AG04450 (cell line): Measurements from ENCODE around the gene HOXA13. TPM values are rescaled to one million over a fixed set of nuclear protein-coding genes. Genes with fewer than 3 reads are reported as not detected.

Source experiments
- CTCF ChIA-PET: fragments of 300-600, 350-600 bp; formaldehyde crosslinking; extraction: SDS; loops from one replicate; lab custom pipeline; 2022; ENCODE audit warnings: antibody characterized with exemption, inconsistent platforms; lab: Charles Lee
- POLR2A ChIA-PET: fragments of 350-600 bp; formaldehyde crosslinking; extraction: SDS; loops from one replicate; lab custom pipeline; 2021; ENCODE audit warnings: antibody characterized with exemption, inconsistent platforms; lab: Yijun Ruan, JAX
- DNase-seq: peaks from one replicate; pipeline ENCODE4 v3.0.0-alpha.2; 2011; ENCODE audit warnings: low read depth, low spot score
- H3K27ac ChIP-seq: one replicate; pipeline ENCODE4 v1.5.1; 2012; ENCODE audit warnings: low read depth, low read length, control low read depth
- H3K27me3 ChIP-seq: one replicate; pipeline ENCODE4 v1.6.0; 2012; ENCODE audit warnings: low read length; ENCODE audit not compliant: control insufficient read depth, insufficient read depth
- H3K4me3 ChIP-seq: 2 replicates; pipeline ENCODE4 v1.5.1; 2011; ENCODE audit warnings: mild to moderate bottlenecking, low read depth, low read length, control low read depth
- H3K9me3 ChIP-seq: 2 replicates; pipeline ENCODE4 v1.5.1; 2012; ENCODE audit warnings: low read length; ENCODE audit not compliant: control insufficient read depth, insufficient read depth
- polyA plus RNA-seq: library from polyadenylated mRNA; depleted of rRNA; stranded (reverse); fragments of >200 nt; gene quantifications from 2 replicates; pipeline ENCODE4 v1.2.3, GENCODE V29; 2011
- TF ChIP-seq, protein P1 (sequence below): IDR thresholded peaks from 2 replicates; pipeline ENCODE4 v1.5.1; 2011; ENCODE audit warnings: low read depth, low read length, control low read depth, inconsistent platforms

The HOXA13 gene
- polyA plus RNA-seq, 1 experiment, result not detected

GRCh38 chr7:27247000-27247399, 47.1 kb upstream of the HOXA13 start:
- ChIA-PET CTCF (interaction anchor here (0.6 kb wide), 1 partner anchor 301 kb away, joined by 5 read pairs; no protein-coding TSS in a partner anchor), POLR2A (no interaction called here)
- TF ChIP-seq, protein P1, sequence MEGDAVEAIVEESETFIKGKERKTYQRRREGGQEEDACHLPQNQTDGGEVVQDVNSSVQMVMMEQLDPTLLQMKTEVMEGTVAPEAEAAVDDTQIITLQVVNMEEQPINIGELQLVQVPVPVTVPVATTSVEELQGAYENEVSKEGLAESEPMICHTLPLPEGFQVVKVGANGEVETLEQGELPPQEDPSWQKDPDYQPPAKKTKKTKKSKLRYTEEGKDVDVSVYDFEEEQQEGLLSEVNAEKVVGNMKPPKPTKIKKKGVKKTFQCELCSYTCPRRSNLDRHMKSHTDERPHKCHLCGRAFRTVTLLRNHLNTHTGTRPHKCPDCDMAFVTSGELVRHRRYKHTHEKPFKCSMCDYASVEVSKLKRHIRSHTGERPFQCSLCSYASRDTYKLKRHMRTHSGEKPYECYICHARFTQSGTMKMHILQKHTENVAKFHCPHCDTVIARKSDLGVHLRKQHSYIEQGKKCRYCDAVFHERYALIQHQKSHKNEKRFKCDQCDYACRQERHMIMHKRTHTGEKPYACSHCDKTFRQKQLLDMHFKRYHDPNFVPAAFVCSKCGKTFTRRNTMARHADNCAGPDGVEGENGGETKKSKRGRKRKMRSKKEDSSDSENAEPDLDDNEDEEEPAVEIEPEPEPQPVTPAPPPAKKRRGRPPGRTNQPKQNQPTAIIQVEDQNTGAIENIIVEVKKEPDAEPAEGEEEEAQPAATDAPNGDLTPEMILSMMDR, result no peak
- H3K9me3 ChIP-seq, result peaks cover 19% of the 10 kb centered on the region
- no peak overlapping the region for H3K27ac ChIP-seq
- H3K27me3 ChIP-seq, result peaks cover 98% of the 10 kb centered on the region
- no peak overlapping the region for H3K4me3 ChIP-seq
- DNase-seq, result no peak

DNA sequence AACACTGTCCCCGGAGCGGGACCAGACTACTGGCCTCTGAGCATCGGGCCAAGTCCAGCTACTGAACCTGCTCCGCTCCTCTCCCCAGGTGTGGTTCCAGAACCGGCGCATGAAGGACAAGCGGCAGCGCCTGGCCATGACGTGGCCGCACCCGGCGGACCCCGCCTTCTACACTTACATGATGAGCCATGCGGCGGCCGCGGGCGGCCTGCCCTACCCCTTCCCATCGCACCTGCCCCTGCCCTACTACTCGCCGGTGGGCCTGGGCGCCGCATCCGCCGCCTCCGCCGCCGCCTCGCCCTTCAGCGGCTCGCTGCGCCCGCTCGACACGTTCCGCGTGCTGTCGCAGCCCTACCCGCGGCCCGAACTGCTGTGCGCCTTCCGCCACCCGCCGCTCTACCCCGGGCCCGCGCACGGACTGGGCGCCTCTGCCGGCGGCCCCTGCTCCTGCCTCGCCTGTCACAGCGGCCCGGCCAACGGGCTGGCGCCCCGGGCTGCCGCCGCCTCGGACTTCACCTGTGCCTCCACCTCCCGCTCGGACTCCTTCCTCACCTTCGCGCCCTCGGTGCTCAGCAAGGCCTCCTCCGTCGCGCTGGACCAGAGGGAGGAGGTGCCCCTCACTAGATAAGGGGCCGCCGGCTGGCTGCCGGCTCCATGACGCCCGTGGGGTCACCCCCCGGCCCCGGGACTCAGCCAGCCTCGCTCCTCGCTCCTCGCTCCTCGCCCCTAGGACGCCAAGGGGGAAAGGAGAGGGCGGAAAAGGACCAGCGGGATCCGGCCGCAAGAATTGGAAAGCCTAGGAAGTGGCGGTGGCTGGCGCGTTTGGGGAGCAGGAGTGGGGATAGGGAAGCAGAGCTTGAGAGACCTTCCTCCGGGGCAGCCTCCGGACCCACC, 46.2 kb upstream of the HOXA13 start:
- Histone ChIP-seq H3K9me3 (peaks cover 19% of the 10 kb centered on the region), H3K27me3 (peaks cover 98% of the 10 kb centered on the region), H3K4me3 (no peak overlapping the region), H3K27ac (no peak overlapping the region)
- ChIA-PET POLR2A (no interaction called here), CTCF (no interaction called here)
- no peak for DNase-seq
- TF ChIP-seq, protein P1, result no peak

- ChIA-PET CTCF (no interaction called here), POLR2A (no interaction called here)
- no peak overlapping the region for H3K27ac ChIP-seq
- H3K4me3 ChIP-seq, result no peak overlapping the region
- peaks cover 98% of the 10 kb centered on the region for H3K27me3 ChIP-seq
- H3K9me3 ChIP-seq, result peaks cover 19% of the 10 kb centered on the region
- DNase-seq, result no peak
- TF ChIP-seq, protein P1, result no peak
These were observed 45.4 kb upstream of the HOXA13 start for GRCh38 chr7:27245124-27245797.

- DNase-seq, result no peak
- Histone ChIP-seq H3K9me3 (peaks cover 19% of the 10 kb centered on the region), H3K4me3 (no peak overlapping the region), H3K27me3 (peaks cover 98% of the 10 kb centered on the region), H3K27ac (no peak overlapping the region)
- TF ChIP-seq, protein P1, result no peak
- ChIA-PET CTCF (no interaction called here), POLR2A (no interaction called here)
These were observed 44.7 kb upstream of the HOXA13 start for GRCh38 chr7:27244488-27245123.
